Embryonic facial prominence (tissue), 1 donor: ENCODE data around the gene ANXA2.

Source experiments
- DNase-seq: peaks from one replicate; pipeline ENCODE4 v3.0.0-alpha.2; 2016; ENCODE audit errors: extremely low spot score

The ANXA2 gene

DNA sequence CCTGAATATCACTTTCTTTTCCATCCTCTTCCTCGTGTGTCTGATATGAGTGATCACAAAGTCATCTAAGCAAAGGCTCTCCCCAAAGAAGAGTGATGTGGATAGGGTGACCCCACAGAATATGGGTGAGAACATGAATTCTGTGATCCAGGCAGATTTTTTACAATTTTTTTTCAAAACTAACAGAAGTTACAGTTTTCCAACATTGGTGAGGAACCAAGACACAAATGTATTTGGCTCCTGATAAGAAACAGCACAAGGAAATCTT, 27.0 kb downstream of the ANXA2 start:
- DNase-seq = no peak

DNA sequence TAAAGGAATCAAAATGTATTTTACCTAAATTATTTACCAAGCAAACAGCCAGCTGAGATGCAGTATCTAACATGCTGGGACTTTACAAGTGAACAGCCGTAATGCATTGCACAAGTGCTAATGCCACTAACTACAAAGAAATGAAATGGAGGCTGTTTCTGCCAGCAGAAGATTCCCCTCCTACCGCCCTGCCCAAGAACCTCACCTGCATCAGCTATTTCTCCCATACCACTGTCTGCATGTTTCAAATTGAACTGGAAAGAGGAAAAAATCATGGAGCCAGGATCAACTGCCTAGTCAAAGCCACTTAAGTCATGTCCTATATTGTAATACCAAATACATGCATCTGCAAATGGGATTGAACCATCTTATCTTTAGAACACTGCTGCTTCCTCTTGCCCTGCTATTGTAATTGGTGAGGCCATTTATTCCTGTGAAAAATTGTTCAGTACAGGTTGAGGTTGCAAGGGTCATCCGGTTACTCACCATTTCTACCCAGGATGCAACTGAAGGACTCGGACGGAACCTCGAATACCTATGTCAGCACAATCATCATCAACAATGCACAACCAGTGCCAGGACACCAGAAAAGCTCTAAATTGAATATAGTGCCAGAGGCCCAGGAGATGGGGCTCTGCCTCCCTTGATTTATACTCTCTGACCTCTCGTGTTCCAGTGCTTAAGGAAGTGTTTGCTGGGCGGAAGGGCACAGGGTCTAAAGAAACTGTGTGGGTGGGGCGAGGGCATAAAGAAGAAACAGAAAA, 27.5 kb downstream of the ANXA2 start:
- no peak for DNase-seq

- DNase-seq = no peak
Measured at GRCh38 chr15:60369696-60370095, 28.1 kb downstream of the ANXA2 start.

DNA sequence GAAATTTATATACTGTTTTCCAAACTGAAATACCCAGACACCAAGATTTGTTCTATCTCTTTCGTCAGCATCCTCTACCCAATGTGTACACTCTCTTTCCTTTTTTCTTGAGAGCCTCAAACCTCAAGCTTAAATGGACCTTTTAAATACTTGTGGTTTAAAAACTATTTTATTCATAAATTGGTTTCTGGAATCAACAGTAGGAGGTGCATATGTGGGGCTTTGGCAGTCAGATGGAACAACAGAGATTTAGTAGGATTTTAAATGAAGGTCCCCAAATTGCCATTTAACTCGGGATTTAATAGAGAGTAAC, 33.2 kb downstream of the ANXA2 start:
- DNase-seq = no peak

DNA sequence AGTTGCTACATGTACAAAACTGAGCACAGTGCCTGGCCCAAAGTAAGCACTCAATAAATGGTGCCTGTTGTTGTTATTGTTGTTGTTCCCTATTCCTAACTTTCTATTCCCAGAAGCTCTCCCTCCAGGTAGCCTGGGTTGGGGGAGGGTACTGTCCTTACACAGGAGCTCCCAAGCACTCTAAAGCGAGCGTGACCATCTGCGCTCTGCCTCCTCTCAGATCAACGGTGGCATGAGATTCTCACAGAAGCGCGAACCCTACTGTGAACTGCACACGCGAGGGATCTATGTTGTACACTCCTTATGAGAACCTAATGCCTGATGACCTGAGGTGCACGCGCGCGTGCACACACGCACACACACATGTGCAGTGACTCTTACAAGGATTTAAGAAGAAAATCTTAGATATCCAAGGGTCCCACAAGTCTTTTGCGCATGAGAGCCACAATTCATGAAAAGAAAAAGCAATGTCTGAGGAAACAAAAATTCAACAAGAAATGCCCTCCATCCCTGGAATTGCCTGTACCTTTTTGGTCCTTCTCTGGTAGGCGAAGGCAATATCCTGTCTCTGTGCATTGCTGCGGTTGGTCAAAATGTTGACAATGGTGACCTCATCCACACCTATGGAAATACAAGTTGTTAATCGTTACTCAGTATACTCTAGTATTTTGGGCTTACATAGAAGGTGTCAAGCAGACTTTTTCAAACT, 33.7 kb downstream of the ANXA2 start:
- DNase-seq = no peak

GRCh38 chr15:60363087-60363549, 34.7 kb downstream of the ANXA2 start:
- no peak for DNase-seq

DNA sequence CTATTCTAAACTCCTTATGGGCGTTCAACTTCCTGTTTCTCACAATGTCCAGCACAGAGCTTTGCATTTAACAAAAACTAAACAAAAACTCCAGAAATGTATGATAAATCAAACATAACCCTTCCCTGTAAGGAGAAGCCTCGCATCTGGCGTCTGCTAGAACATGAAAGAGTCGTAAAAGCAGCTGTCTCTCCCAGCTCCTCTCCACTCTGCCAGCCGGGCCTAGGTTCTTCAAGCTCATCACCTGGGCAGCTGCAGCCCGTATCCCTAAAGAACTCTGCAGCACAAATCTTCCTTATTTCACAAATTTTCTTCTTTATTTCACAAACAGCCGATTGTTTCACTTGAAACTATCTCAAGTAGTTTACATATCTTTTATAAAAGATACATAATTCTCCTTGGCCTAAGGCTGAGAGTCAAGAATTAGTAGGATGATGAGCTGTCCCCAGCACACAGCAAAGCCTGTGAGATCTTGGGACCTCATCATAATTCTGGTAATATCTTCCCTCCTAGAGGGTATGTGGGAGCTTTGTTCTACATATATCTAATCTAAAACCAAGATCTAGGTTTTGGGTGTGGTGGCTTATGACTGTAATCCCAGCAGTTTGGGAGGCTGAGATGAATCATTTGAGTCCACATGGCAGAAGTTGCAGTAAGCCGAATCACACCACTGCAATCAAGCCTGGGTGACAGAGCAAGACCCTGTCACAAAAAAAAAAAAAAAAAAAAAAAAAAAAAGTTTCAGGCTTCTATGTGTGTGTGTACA, 35.3 kb downstream of the ANXA2 start:
- no peak for DNase-seq

DNA sequence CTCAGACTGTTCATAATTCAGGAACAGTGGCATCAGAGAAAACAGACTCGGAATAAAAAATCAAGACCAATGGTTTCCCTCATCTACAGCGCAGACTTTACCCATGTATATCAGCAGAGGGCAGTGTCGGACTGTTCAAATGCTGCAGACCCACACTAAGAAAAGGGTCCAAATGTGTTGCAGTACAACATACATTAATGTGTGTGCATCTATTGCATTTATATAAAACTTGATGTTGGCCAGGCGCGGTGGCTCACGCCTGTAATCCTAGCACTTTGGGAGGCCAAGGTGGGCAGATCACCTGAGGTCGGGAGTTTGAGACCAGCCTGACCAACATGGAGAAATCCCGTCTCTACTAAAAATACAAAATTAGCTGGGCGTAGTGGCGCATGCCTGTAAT, 38.0 kb downstream of the ANXA2 start:
- DNase-seq = peak; percentile 35

DNA sequence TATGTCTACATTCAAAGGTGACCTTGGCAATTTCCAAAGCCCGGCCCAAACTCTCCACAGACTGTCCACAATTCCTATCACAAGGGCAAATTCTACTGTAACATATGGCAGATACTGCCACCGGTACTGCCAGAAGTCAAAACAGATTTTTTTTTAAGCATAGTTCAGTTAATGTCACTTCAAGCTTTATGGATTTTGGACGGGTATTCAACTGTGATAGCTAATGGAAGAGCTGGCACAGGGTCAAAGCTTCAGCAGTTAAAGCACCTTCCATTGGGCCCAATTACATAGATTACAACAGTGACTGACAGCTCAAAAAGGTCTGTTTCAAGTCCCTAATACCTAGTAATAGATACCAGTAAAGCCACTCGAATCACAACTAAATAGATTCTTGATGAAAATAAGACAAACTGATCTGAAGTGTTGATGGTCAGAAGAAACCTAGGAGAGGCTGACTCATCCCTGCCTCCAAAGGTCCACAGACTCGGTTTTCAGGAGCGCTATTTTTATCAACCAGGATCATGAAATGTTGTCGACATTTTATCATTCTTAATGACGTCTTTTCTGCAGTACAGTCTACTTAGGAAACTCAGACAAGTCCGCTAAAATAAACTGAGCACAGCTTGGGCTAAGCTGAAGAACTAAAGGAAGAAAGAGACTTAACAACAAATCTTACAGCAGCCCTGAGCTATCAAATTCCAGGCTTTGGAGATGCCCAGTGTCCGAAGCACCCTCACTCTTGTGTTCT, 38.7 kb downstream of the ANXA2 start:
- no peak for DNase-seq

- peak; percentile 5 for DNase-seq
Measured at GRCh38 chr15:60356832-60357231, 41.0 kb downstream of the ANXA2 start.

- no peak for DNase-seq
Measured at GRCh38 chr15:60355148-60355857, 42.5 kb downstream of the ANXA2 start.

DNA sequence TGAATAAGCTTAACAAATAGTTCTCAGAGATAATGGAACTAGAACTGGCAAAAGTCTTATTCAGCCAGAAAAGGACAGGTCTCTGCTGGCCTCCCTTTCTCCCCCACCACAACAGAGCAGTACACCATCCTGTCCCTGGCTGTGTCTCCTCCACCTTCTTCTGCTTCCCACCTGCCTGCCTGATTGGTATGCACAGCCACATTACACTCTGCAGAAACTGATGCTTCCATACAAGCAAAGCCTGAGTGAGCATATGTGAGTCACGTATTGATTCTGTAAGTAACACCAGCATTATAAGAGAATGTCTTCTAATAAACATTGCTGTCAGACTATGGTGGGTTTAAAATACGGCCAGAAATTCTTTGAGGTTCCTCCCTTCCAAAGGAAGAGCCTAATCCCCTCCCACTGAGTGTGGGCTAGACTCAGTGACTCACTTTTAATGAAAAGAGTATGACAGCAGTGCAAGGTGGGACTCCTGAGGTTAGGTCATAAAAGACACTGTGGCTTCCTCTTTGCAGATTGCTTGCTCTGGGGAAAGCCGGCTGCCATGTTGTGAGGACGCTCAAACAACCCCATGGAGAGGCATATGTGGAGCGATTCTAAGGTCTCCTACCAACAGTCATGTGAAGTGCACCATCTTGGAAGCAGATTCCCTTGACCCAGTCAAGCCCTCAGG, 44.4 kb downstream of the ANXA2 start:
- no peak for DNase-seq

GRCh38 chr15:60352525-60352924, 45.3 kb downstream of the ANXA2 start:
- DNase-seq = no peak

GRCh38 chr15:60351066-60351465, 46.7 kb downstream of the ANXA2 start:
- DNase-seq = no peak

GRCh38 chr15:60350108-60350507, 47.7 kb downstream of the ANXA2 start:
- no peak for DNase-seq

GRCh38 chr15:60349589-60349988, 48.2 kb downstream of the ANXA2 start:
- no peak for DNase-seq

- DNase-seq = no peak
Measured at GRCh38 chr15:60347480-60348049, 50.2 kb downstream of the ANXA2 start.

- DNase-seq = no peak
Measured at GRCh38 chr15:60346653-60347052, 51.1 kb downstream of the ANXA2 start.

DNA sequence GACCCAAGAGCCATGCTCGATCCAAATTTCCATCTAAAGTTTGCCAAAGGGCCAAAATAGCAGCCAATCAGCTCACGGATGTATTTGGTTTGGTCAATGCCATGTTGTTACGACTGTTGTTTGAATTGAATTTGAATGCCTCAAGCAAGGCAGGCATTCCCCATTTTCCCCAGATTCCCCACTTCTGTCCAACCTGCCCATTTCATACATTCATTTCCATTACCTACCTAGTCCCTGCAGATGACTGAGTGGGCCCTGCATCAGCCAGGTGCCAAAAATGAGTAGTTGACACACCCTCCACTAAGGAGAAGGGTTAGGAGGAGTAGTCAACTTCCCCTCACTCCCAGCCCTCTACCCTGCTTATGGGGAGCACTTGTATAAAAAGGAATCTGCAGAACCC, 51.7 kb downstream of the ANXA2 start:
- DNase-seq = no peak

DNA sequence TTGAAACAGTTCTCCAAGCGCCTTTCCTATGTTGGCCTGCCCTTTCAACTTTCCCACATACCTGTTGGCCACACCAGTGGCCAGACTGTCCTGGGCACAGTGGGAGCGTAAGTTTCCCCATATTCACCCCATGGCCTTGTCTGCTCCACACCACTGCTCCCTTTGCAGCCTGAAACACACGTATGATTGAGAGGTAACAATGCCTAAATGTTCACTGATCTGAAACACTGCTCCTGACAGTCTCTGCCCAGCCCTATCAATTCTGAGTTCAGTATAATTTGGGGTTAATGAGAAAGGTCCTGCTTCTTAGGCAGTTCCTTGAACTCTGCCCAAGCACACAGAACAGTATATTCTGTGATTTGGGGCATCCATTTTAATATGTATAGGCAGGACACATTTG, 52.2 kb downstream of the ANXA2 start:
- no peak for DNase-seq

DNA sequence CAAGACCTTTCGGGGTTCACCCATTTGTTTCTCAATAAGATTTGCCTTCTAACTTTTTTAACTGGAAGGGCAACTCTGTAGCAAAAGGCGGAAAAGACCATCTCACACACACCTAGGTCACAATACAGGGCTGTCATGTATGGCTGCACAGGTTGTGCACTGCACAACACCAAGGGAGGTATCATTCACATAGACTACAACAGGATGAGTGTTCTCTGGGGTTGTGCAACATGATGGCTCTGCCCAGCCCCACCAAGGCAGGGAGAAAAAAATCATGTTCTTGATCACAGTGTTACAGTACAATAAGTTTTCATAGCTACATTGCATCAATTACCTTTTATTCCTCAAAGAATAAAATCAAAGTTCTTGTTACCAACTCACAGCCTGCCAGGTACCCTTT, 52.8 kb downstream of the ANXA2 start:
- no peak for DNase-seq
